ENCODE results near the gene SUPT6H.
"Not testable (repeated sequence)": the region's sequence is repeated elsewhere in the genome, so short reads cannot be mapped to it uniquely, and the experiment has no call there.

DNA sequence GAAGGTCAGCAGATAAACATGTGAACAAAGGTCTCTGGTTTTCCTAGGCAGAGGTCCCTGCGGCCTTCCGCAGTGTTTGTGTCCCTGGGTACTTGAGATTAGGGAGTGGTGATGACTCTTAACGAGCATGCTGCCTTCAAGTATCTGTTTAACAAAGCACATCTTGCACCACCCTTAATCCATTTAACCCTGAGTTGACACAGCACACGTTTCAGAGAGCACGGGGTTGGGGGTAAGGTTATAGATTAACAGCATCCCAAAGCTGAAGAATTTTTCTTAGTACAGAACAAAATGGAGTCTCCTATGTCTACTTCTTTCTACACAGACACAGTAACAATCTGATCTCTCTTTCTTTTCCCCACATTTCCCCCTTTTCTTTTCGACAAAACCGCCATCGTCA, 3.7 kb upstream of the SUPT6H start:
- TF ChIP-seq, protein P1, sequence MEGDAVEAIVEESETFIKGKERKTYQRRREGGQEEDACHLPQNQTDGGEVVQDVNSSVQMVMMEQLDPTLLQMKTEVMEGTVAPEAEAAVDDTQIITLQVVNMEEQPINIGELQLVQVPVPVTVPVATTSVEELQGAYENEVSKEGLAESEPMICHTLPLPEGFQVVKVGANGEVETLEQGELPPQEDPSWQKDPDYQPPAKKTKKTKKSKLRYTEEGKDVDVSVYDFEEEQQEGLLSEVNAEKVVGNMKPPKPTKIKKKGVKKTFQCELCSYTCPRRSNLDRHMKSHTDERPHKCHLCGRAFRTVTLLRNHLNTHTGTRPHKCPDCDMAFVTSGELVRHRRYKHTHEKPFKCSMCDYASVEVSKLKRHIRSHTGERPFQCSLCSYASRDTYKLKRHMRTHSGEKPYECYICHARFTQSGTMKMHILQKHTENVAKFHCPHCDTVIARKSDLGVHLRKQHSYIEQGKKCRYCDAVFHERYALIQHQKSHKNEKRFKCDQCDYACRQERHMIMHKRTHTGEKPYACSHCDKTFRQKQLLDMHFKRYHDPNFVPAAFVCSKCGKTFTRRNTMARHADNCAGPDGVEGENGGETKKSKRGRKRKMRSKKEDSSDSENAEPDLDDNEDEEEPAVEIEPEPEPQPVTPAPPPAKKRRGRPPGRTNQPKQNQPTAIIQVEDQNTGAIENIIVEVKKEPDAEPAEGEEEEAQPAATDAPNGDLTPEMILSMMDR (conservative IDR thresholded peaks at IDR 0.05): not testable (repeated sequence)
- TF ChIP-seq EZH2 (IDR thresholded peaks at IDR 0.05; ENCODE audit: low read depth): not testable (repeated sequence)
